PC-9 (cell line): ENCODE results near the gene ZNHIT1. TPM values are rescaled to one million over a fixed set of nuclear protein-coding genes. Genes with fewer than 3 reads are reported as not detected.

Source experiments
- BruUV-seq: library from RNA; stranded (reverse); fragments of 400-500 nt; replicated peaks from 2 replicates; lab custom pipeline; 2021; lab: Mats Ljungman, UMichigan
- CTCF ChIA-PET: fragments of 300-600 bp; sonication (Branson Sonifier 250); formaldehyde crosslinking; loops from one replicate; lab custom pipeline; 2022; ENCODE audit warnings: antibody characterized with exemption; lab: Charles Lee
- POLR2A ChIA-PET: fragments of 300-600 bp; sonication (Branson Sonifier 250); formaldehyde crosslinking; loops from one replicate; lab custom pipeline; 2022; ENCODE audit warnings: antibody characterized with exemption; ENCODE audit not compliant: unreplicated experiment; lab: Charles Lee
- DNase-seq, 2 experiments: peaks; one replicate each; pipeline versions ENCODE4 v3.0.0 to v3.0.0-alpha.2; 2015 to 2022; ENCODE audit warnings: mixed read lengths in 1 of 2
- H2AFZ ChIP-seq: fragments of 200-600 bp; sonication (generic); 2 replicates; pipeline ENCODE4 v1.8.1; 2017; ENCODE audit warnings: antibody characterized with exemption
- H3F3A ChIP-seq: fragments of 200-600 bp; sonication (generic); 2 replicates; pipeline ENCODE4 v1.8.1; 2017; ENCODE audit warnings: antibody characterized with exemption, mild to moderate bottlenecking, low read depth; ENCODE audit not compliant: insufficient read depth
- H3K27ac ChIP-seq: fragments of 200-600 bp; sonication (generic); 2 replicates; pipeline ENCODE4 v1.6.1; 2016; ENCODE audit warnings: mixed run types
- H3K27me3 ChIP-seq: fragments of 200-600 bp; sonication (generic); 2 replicates; pipeline ENCODE4 v1.6.1; 2016; ENCODE audit warnings: low read depth, mixed run types; ENCODE audit not compliant: insufficient read depth
- H3K36me3 ChIP-seq: fragments of 200-600 bp; sonication (generic); 2 replicates; pipeline ENCODE4 v1.6.1; 2016; ENCODE audit warnings: low read depth, mixed run types
- H3K4me1 ChIP-seq: fragments of 200-600 bp; sonication (generic); replicated peaks from 2 replicates; pipeline ENCODE4 v1.6.1; 2016; ENCODE audit warnings: mixed run types; ENCODE audit not compliant: insufficient read depth
- H3K4me2 ChIP-seq: fragments of 200-600 bp; sonication (generic); 2 replicates; pipeline ENCODE4 v1.6.1; 2017; ENCODE audit warnings: mixed run types
- H3K4me3 ChIP-seq: fragments of 200-600 bp; sonication (generic); 2 replicates; pipeline ENCODE4 v1.6.1; 2016; ENCODE audit warnings: mixed run types
- H3K79me2 ChIP-seq: fragments of 200-600 bp; sonication (generic); 2 replicates; pipeline ENCODE4 v1.6.1; 2017; ENCODE audit warnings: low read depth, mixed run types
- H3K9me2 ChIP-seq: fragments of 200-600 bp; sonication (generic); 2 replicates; pipeline ENCODE4 v1.8.1; 2017; ENCODE audit warnings: mild to moderate bottlenecking; ENCODE audit not compliant: insufficient read depth
- H3K9me3 ChIP-seq: fragments of 200-600 bp; sonication (generic); 2 replicates; pipeline ENCODE4 v1.8.1; 2016; ENCODE audit warnings: low read depth; ENCODE audit not compliant: insufficient read depth
- H4K20me1 ChIP-seq: fragments of 200-600 bp; sonication (generic); 2 replicates; pipeline ENCODE4 v1.8.1; 2017; ENCODE audit not compliant: insufficient read depth
- EZH2 ChIP-seq: fragments of 200-600 bp; sonication (generic); IDR thresholded peaks from 2 replicates; pipeline ENCODE4 v1.8.0; 2017; ENCODE audit warnings: antibody characterized with exemption, low read depth
- intact Hi-C: fragments of 100-400 bp; cut with micrococcal nuclease; formaldehyde crosslinking; loops from one replicate; pipeline ENCODE4 v1.10.0; 2022; ENCODE audit not compliant: unreplicated experiment
- total RNA-seq: library from RNA; stranded (reverse); gene quantifications from 2 replicates; pipeline ENCODE4 v1.2.3, GENCODE V29; 2021
- TF ChIP-seq, protein P1 (sequence below): fragments of 200-600 bp; sonication (generic); conservative IDR thresholded peaks from 2 replicates; pipeline ENCODE4 v1.6.1; 2017; ENCODE audit warnings: mixed run types, antibody characterized with exemption, mild to moderate bottlenecking, moderate library complexity

Gene ZNHIT1
- total RNA-seq, 1 experiment from 2014 or later, result 110 TPM

DNA sequence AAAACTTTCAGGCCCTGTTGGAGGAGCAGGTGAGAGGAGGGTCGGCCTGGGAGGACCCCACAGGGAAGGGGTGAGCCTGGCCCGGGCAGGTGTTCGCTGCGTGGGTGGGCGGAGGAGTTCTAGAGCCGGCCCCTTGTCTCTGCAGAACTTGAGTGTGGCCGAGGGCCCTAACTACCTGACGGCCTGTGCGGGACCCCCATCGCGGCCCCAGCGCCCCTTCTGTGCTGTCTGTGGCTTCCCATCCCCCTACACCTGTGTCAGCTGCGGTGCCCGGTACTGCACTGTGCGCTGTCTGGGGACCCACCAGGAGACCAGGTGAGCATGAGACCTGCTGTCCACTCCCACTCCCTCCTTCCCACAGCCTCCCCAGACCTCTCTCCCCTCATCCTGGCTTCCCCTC, 5.6 kb downstream of the ZNHIT1 start:
- no peaks in the 10 kb centered on the region for H3K9me2 ChIP-seq
- no TSS peak for BruUV-seq
- no peaks in the 10 kb centered on the region for H3K27me3 ChIP-seq
- H2AFZ ChIP-seq, result no peak overlapping the region
- no peak overlapping the region for H3K27ac ChIP-seq
- H4K20me1 ChIP-seq, result no peaks in the 10 kb centered on the region; the same call in 1 of the 2 replicates
- H3F3A ChIP-seq, result no peaks in the 10 kb centered on the region
- no peaks in the 10 kb centered on the region for H3K9me3 ChIP-seq
- H3K4me1 ChIP-seq, result 0 out of 2 replicates have a peak, but pooled peaks cover 5% of the 10 kb centered on the region
- CTCF ChIA-PET, result no interaction called here
- POLR2A ChIA-PET, result interaction anchor here (0.5 kb wide), 1 partner anchor 157 kb away, joined by 5 read pairs; no protein-coding TSS in a partner anchor
- H3K36me3 ChIP-seq, result 0 out of 2 replicates have a peak, but pooled peaks cover 4% of the 10 kb centered on the region
- H3K4me3 ChIP-seq, result no peak overlapping the region
- TF ChIP-seq EZH2, result no peak
- TF ChIP-seq, protein P1, sequence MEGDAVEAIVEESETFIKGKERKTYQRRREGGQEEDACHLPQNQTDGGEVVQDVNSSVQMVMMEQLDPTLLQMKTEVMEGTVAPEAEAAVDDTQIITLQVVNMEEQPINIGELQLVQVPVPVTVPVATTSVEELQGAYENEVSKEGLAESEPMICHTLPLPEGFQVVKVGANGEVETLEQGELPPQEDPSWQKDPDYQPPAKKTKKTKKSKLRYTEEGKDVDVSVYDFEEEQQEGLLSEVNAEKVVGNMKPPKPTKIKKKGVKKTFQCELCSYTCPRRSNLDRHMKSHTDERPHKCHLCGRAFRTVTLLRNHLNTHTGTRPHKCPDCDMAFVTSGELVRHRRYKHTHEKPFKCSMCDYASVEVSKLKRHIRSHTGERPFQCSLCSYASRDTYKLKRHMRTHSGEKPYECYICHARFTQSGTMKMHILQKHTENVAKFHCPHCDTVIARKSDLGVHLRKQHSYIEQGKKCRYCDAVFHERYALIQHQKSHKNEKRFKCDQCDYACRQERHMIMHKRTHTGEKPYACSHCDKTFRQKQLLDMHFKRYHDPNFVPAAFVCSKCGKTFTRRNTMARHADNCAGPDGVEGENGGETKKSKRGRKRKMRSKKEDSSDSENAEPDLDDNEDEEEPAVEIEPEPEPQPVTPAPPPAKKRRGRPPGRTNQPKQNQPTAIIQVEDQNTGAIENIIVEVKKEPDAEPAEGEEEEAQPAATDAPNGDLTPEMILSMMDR, result no peak
- intact Hi-C loops, result no loop called here
- DNase-seq, result no peak
- peaks cover 19% of the 10 kb centered on the region for H3K79me2 ChIP-seq
- H3K4me2 ChIP-seq, result no peak overlapping the region

DNA sequence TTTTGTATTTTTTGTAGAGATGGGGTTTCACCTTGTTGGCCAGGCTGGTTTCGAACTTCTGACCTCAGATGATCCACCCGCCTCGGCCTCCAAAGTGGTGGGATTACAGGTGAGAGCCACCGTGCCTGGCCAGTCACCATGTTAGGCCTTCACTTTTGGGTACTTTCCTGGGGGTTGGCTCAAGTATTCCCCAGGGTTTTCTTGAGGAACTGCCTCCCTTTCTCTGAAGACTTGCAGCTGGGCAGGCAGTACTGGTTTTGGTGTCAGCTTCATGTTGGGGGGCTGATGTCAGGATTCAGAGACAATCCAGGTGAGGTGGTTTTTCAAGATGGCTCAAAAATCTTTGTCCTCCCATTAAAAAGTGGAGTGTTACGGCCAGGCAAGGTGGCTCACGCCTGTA, 7.7 kb downstream of the ZNHIT1 start:
- no TSS peak for BruUV-seq
- H3K27me3 ChIP-seq, result no peaks in the 10 kb centered on the region
- peaks cover 5% of the 10 kb centered on the region; the same call in 1 of the 2 replicates for H3K79me2 ChIP-seq
- intact Hi-C loops, result no loop called here
- TF ChIP-seq, protein P1, result no peak
- TF ChIP-seq EZH2, result no peak
- CTCF ChIA-PET, result interaction anchor here (1.0 kb wide), 1 partner anchor 81 kb away, joined by 3 read pairs; no protein-coding TSS in a partner anchor
- no peaks in the 10 kb centered on the region; the same call in 1 of the 2 replicates for H4K20me1 ChIP-seq
- no peaks in the 10 kb centered on the region for H3F3A ChIP-seq
- POLR2A ChIA-PET, result no interaction called here
- H3K4me3 ChIP-seq, result no peak overlapping the region
- H3K27ac ChIP-seq, result no peak overlapping the region
- H3K4me2 ChIP-seq, result no peak overlapping the region
- H3K9me3 ChIP-seq, result no peaks in the 10 kb centered on the region
- no peaks in the 10 kb centered on the region for H3K4me1 ChIP-seq
- no peak for DNase-seq
- no peaks in the 10 kb centered on the region for H3K9me2 ChIP-seq
- H3K36me3 ChIP-seq, result 0 out of 2 replicates have a peak, but pooled peaks cover 5% of the 10 kb centered on the region
- H2AFZ ChIP-seq, result no peak overlapping the region

DNA sequence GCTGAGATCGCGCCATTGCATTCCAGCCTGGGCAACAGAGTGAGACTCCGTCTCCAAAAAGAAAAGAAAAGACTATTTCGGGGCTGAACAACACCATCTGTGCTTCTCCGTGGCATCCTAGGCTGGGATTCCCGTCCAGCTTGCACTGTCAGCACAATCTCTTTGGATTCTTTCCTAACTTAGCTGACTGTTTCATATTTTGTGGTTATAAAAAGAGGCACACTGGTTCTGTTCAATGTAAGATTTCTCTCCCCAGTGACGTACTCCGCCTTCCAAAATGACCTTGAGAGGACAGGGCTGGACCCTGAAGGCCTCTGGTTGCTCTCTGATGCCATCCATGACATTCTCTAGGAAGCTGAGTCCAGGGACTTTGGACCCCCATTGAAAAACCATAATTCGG, 8.8 kb downstream of the ZNHIT1 start:
- ChIA-PET POLR2A (interaction anchor here (0.7 kb wide), 1 partner anchor 83 kb away, joined by 7 read pairs; no protein-coding TSS in a partner anchor), CTCF (interaction anchor here (0.7 kb wide), 1 partner anchor 174 kb away, joined by 3 read pairs; no protein-coding TSS in a partner anchor)
- Histone ChIP-seq H3K9me2 (no peaks in the 10 kb centered on the region), H2AFZ (no peak overlapping the region), H3F3A (peaks cover 3% of the 10 kb centered on the region; the same call in 1 of the 2 replicates), H3K4me3 (no peak overlapping the region), H3K4me2 (no peak overlapping the region), H4K20me1 (no peaks in the 10 kb centered on the region; the same call in 1 of the 2 replicates), H3K4me1 (peaks cover under 1% of the 10 kb centered on the region; the same call in 1 of the 2 replicates), H3K27me3 (no peaks in the 10 kb centered on the region), H3K36me3 (0 out of 2 replicates have a peak, but pooled peaks cover 5% of the 10 kb centered on the region), H3K79me2 (no peaks in the 10 kb centered on the region), H3K27ac (no peak overlapping the region), H3K9me3 (no peaks in the 10 kb centered on the region)
- TF ChIP-seq, protein P1, result no peak
- no peak for TF ChIP-seq EZH2
- BruUV-seq, result no TSS peak
- DNase-seq, result no peak
- intact Hi-C loops, result no loop called here
